ENCODE results near the gene CD93. TPM values are rescaled to one million over a fixed set of nuclear protein-coding genes. Genes with fewer than 3 reads are reported as not detected.

The CD93 gene
- total RNA-seq, 1 experiment from 2014 or later, result not detected

GRCh38 chr20:23132293-23132929, 46.3 kb upstream of the CD93 start:
- no peaks in the 10 kb centered on the region for H3K4me1 Mint-ChIP-seq (ENCODE audit: low read depth, unreplicated experiment)
- POLR2A ChIA-PET, result no interaction called here
- Histone ChIP-seq H3K36me3 (ENCODE audit: control insufficient read depth, insufficient read depth, low read length) (no peaks in the 10 kb centered on the region), H3K4me1 (peaks cover 14% of the 10 kb centered on the region), H3K9me3 (no peaks in the 10 kb centered on the region), H3K4me3 (ENCODE audit: low read depth, low read length) (no peak overlapping the region), H3K27me3 (replicated peaks; ENCODE audit: control insufficient read depth, insufficient read depth, low read length) (no peaks in the 10 kb centered on the region)
- DNase-seq, result peak in 1 of 2 experiments; percentile 1
- intact Hi-C loops (cut with micrococcal nuclease; ENCODE audit: unreplicated experiment), result no loop called here
- CTCF ChIA-PET, result no interaction called here
- no peak overlapping the region for H3K4me3 Mint-ChIP-seq (ENCODE audit: unreplicated experiment)
- no peak for TF ChIP-seq CTCF (IDR thresholded peaks at IDR 0.05; ENCODE audit: insufficient read depth in 1 of 2, low read depth in 1 of 2, low read length in 1 of 2, severe bottlenecking in 1 of 2, unreplicated experiment in 1 of 2)
- BruUV-seq (replicated peaks), result no TSS peak
- H3K9me3 Mint-ChIP-seq (ENCODE audit: unreplicated experiment), result no peaks in the 10 kb centered on the region
- no peaks in the 10 kb centered on the region for H3K36me3 Mint-ChIP-seq (ENCODE audit: insufficient read depth, unreplicated experiment)
- H3K27ac Mint-ChIP-seq (ENCODE audit: unreplicated experiment), result no peak overlapping the region
- H3K27me3 Mint-ChIP-seq (ENCODE audit: insufficient read depth, unreplicated experiment), result no peaks in the 10 kb centered on the region

- no peaks in the 10 kb centered on the region for H3K4me1 Mint-ChIP-seq (ENCODE audit: low read depth, unreplicated experiment)
- no peaks in the 10 kb centered on the region for H3K27me3 ChIP-seq (replicated peaks; ENCODE audit: control insufficient read depth, insufficient read depth, low read length)
Measured at GRCh38 chr20:23131766-23132165, 45.6 kb upstream of the CD93 start.

GRCh38 chr20:23130622-23131140, 44.6 kb upstream of the CD93 start:
- BruUV-seq (replicated peaks), result no TSS peak
- DNase-seq, result no peak
- Mint-ChIP-seq H3K4me3 (ENCODE audit: unreplicated experiment) (no peak overlapping the region), H3K9me3 (ENCODE audit: unreplicated experiment) (no peaks in the 10 kb centered on the region), H3K36me3 (ENCODE audit: insufficient read depth, unreplicated experiment) (no peaks in the 10 kb centered on the region), H3K27ac (ENCODE audit: unreplicated experiment) (no peak overlapping the region), H3K4me1 (ENCODE audit: low read depth, unreplicated experiment) (no peaks in the 10 kb centered on the region), H3K27me3 (ENCODE audit: insufficient read depth, unreplicated experiment) (no peaks in the 10 kb centered on the region)
- Histone ChIP-seq H3K4me3 (ENCODE audit: low read depth, low read length) (no peak overlapping the region), H3K4me1 (peaks cover 14% of the 10 kb centered on the region), H3K36me3 (ENCODE audit: control insufficient read depth, insufficient read depth, low read length) (no peaks in the 10 kb centered on the region), H3K27me3 (replicated peaks; ENCODE audit: control insufficient read depth, insufficient read depth, low read length) (no peaks in the 10 kb centered on the region), H3K9me3 (no peaks in the 10 kb centered on the region)
- TF ChIP-seq CTCF (IDR thresholded peaks at IDR 0.05; ENCODE audit: insufficient read depth in 1 of 2, low read depth in 1 of 2, low read length in 1 of 2, severe bottlenecking in 1 of 2, unreplicated experiment in 1 of 2), result no peak
- intact Hi-C loops (cut with micrococcal nuclease; ENCODE audit: unreplicated experiment), result no loop called here
- POLR2A ChIA-PET, result no interaction called here
- CTCF ChIA-PET, result no interaction called here

More at GRCh38 chr20:23131766-23132165, 45.6 kb upstream of the CD93 start:
- Mint-ChIP-seq H3K4me3 (ENCODE audit: unreplicated experiment) (no peak overlapping the region), H3K9me3 (ENCODE audit: unreplicated experiment) (no peaks in the 10 kb centered on the region), H3K27ac (ENCODE audit: unreplicated experiment) (no peak overlapping the region), H3K36me3 (ENCODE audit: insufficient read depth, unreplicated experiment) (no peaks in the 10 kb centered on the region), H3K27me3 (ENCODE audit: insufficient read depth, unreplicated experiment) (no peaks in the 10 kb centered on the region)
- ChIA-PET CTCF (no interaction called here), POLR2A (no interaction called here)
- peak in 1 of 2 experiments; percentile 1 for DNase-seq
- TF ChIP-seq CTCF (IDR thresholded peaks at IDR 0.05; ENCODE audit: insufficient read depth in 1 of 2, low read depth in 1 of 2, low read length in 1 of 2, severe bottlenecking in 1 of 2, unreplicated experiment in 1 of 2), result no peak
- H3K4me3 ChIP-seq (ENCODE audit: low read depth, low read length), result no peak overlapping the region
- no peaks in the 10 kb centered on the region for H3K9me3 ChIP-seq
- intact Hi-C loops (cut with micrococcal nuclease; ENCODE audit: unreplicated experiment), result no loop called here
- BruUV-seq (replicated peaks), result no TSS peak
- H3K4me1 ChIP-seq, result peaks cover 14% of the 10 kb centered on the region
- no peaks in the 10 kb centered on the region for H3K36me3 ChIP-seq (ENCODE audit: control insufficient read depth, insufficient read depth, low read length)

Data from Caco-2 (cell line).